Neural cell (in vitro differentiated cells): ENCODE results near the gene MAD1L1. TPM values are rescaled to one million over a fixed set of nuclear protein-coding genes. Genes with fewer than 3 reads are reported as not detected.

Experiments used
- H2AFZ ChIP-seq: fragments of 200-600, 300-800 bp; sonication (generic), shearing (Covaris generic); 2 replicates; pipeline ENCODE4 v1.6.0; 2014; ENCODE audit warnings: low read depth, mild to moderate bottlenecking, antibody characterized with exemption, low read length, moderate library complexity
- H3F3A ChIP-seq: fragments of 200-600 bp; shearing (Covaris generic); 2 replicates; pipeline ENCODE4 v1.6.1; 2016; ENCODE audit warnings: mild to moderate bottlenecking, moderate library complexity, mixed read lengths, antibody characterized with exemption, low read length; ENCODE audit not compliant: insufficient read depth, poor library complexity, severe bottlenecking
- H3K27ac ChIP-seq: fragments of 200-600, 300-800 bp; sonication (generic), shearing (Covaris generic); 2 replicates; pipeline ENCODE4 v1.5.1; 2014; ENCODE audit warnings: mild to moderate bottlenecking, low read length, moderate library complexity
- H3K27me3 ChIP-seq: fragments of 300-800, 200-600 bp; sonication (generic), shearing (Covaris generic); 2 replicates; pipeline ENCODE4 v1.6.0; 2014; ENCODE audit warnings: mild to moderate bottlenecking, low read depth, low read length, moderate library complexity; ENCODE audit not compliant: insufficient read depth
- H3K36me3 ChIP-seq: fragments of 300-800, 200-600 bp; sonication (generic), shearing (Covaris generic); 2 replicates; pipeline ENCODE4 v1.5.1; 2014; ENCODE audit warnings: mild to moderate bottlenecking, antibody characterized with exemption, low read length, moderate library complexity; ENCODE audit not compliant: insufficient read depth
- H3K4me2 ChIP-seq: fragments of 300-800, 200-600 bp; sonication (generic), shearing (Covaris generic); 2 replicates; pipeline ENCODE4 v1.6.0; 2014; ENCODE audit warnings: mild to moderate bottlenecking, low read length
- H3K4me3 ChIP-seq: fragments of 300-800, 200-600 bp; sonication (generic), shearing (Covaris generic); 2 replicates; pipeline ENCODE4 v1.5.1; 2014; ENCODE audit warnings: mild to moderate bottlenecking, low read length, moderate library complexity
- H3K79me2 ChIP-seq: fragments of 200-600 bp; shearing (Covaris generic); replicated peaks from 2 replicates; pipeline ENCODE4 v1.6.0; 2014; ENCODE audit warnings: mild to moderate bottlenecking, low read length, moderate library complexity; ENCODE audit not compliant: insufficient read depth
- H3K9ac ChIP-seq: fragments of 300-800, 200-600 bp; sonication (generic), shearing (Covaris generic); 2 replicates; pipeline ENCODE4 v1.6.1; 2016; ENCODE audit warnings: mild to moderate bottlenecking, low read length, mixed read lengths
- H3K9me2 ChIP-seq: fragments of 200-600 bp; shearing (Covaris generic); 2 replicates; pipeline ENCODE4 v1.6.1; 2016; ENCODE audit warnings: mild to moderate bottlenecking, low read length, mixed read lengths; ENCODE audit not compliant: insufficient read depth
- H3K9me3 ChIP-seq: fragments of 200-600, 300-800 bp; sonication (generic), shearing (Covaris generic); 2 replicates; pipeline ENCODE4 v1.6.1; 2016; ENCODE audit warnings: mild to moderate bottlenecking, mixed run types, low read length, moderate library complexity, mixed read lengths
- H4K20me1 ChIP-seq: fragments of 200-600 bp; shearing (Covaris generic); 2 replicates; pipeline ENCODE4 v1.6.1; 2016; ENCODE audit warnings: mild to moderate bottlenecking, mixed run types; ENCODE audit not compliant: insufficient read depth
- EP300 ChIP-seq: fragments of 450-650 bp; conservative IDR thresholded peaks from 2 replicates; pipeline ENCODE4 v1.6.1; 2014; ENCODE audit warnings: antibody characterized with exemption, mild to moderate bottlenecking, moderate library complexity; ENCODE audit not compliant: poor library complexity, severe bottlenecking
- EZH2 ChIP-seq: fragments of 200-600, 300-800 bp; shearing (Covaris generic), sonication (generic); IDR thresholded peaks from 2 replicates; pipeline ENCODE4 v1.6.1; 2014; ENCODE audit warnings: antibody characterized with exemption, low read length, borderline replicate concordance, mild to moderate bottlenecking; ENCODE audit not compliant: insufficient read depth, poor library complexity, severe bottlenecking
- MXI1 ChIP-seq: fragments of 450-650 bp; conservative IDR thresholded peaks from 2 replicates; pipeline ENCODE4 v1.6.1; 2014; ENCODE audit warnings: antibody characterized with exemption, mild to moderate bottlenecking; ENCODE audit not compliant: poor library complexity, severe bottlenecking
- POLR2AphosphoS5 ChIP-seq: IDR thresholded peaks from 2 replicates; pipeline ENCODE4 v1.6.1; 2012
- TAF1 ChIP-seq: IDR thresholded peaks from 2 replicates; pipeline ENCODE4 v1.6.1; 2012; ENCODE audit warnings: low read depth
- polyA plus RNA-seq: library from polyadenylated mRNA; depleted of rRNA; stranded (reverse); fragments of >200 nt; gene quantifications from 2 replicates; pipeline ENCODE4 v1.2.3, GENCODE V29; 2014
- TF ChIP-seq, protein P1 (sequence below): fragments of 450-650 bp; IDR thresholded peaks from 2 replicates; pipeline ENCODE4 v1.5.1; 2014; ENCODE audit warnings: antibody characterized with exemption, mild to moderate bottlenecking, moderate library complexity; ENCODE audit not compliant: poor library complexity, severe bottlenecking

The MAD1L1 gene
- polyA plus RNA-seq, 1 donor from 2014 or later: 31.4 TPM

DNA sequence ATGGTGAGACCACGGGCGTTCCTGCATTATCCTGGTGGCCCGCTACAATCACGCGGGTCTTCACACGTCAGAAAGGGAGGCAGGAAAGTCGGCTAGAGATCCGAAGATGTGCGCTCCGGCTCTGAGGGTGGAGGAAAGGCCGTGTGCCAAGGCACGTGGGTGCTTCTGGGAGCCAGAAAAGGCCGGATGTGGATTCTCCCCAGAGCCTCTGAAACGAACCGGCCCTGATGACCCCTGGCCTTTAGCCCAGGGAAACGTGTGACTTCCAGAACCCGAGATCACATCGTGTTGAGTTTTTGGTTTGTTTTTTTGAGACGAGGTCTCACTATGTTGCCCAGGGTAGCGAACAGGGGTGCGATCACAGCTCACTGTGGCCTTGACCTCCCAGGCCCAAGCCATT, 318.4 kb downstream of the MAD1L1 start:
- Histone ChIP-seq H3K4me3 (no peak overlapping the region), H4K20me1 (no peaks in the 10 kb centered on the region), H3F3A (no peaks in the 10 kb centered on the region), H3K27ac (no peak overlapping the region), H3K79me2 (no peaks in the 10 kb centered on the region), H3K9me3 (no peaks in the 10 kb centered on the region), H2AFZ (no peak overlapping the region), H3K9ac (no peak overlapping the region), H3K27me3 (no peaks in the 10 kb centered on the region), H3K36me3 (no peaks in the 10 kb centered on the region), H3K9me2 (no peaks in the 10 kb centered on the region), H3K4me2 (no peak overlapping the region)
- no peak for TF ChIP-seq EZH2
- TF ChIP-seq TAF1: no peak
- no peak for TF ChIP-seq MXI1
- TF ChIP-seq, protein P1, sequence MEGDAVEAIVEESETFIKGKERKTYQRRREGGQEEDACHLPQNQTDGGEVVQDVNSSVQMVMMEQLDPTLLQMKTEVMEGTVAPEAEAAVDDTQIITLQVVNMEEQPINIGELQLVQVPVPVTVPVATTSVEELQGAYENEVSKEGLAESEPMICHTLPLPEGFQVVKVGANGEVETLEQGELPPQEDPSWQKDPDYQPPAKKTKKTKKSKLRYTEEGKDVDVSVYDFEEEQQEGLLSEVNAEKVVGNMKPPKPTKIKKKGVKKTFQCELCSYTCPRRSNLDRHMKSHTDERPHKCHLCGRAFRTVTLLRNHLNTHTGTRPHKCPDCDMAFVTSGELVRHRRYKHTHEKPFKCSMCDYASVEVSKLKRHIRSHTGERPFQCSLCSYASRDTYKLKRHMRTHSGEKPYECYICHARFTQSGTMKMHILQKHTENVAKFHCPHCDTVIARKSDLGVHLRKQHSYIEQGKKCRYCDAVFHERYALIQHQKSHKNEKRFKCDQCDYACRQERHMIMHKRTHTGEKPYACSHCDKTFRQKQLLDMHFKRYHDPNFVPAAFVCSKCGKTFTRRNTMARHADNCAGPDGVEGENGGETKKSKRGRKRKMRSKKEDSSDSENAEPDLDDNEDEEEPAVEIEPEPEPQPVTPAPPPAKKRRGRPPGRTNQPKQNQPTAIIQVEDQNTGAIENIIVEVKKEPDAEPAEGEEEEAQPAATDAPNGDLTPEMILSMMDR: no peak
- TF ChIP-seq EP300: no peak
- TF ChIP-seq POLR2AphosphoS5: no peak

DNA sequence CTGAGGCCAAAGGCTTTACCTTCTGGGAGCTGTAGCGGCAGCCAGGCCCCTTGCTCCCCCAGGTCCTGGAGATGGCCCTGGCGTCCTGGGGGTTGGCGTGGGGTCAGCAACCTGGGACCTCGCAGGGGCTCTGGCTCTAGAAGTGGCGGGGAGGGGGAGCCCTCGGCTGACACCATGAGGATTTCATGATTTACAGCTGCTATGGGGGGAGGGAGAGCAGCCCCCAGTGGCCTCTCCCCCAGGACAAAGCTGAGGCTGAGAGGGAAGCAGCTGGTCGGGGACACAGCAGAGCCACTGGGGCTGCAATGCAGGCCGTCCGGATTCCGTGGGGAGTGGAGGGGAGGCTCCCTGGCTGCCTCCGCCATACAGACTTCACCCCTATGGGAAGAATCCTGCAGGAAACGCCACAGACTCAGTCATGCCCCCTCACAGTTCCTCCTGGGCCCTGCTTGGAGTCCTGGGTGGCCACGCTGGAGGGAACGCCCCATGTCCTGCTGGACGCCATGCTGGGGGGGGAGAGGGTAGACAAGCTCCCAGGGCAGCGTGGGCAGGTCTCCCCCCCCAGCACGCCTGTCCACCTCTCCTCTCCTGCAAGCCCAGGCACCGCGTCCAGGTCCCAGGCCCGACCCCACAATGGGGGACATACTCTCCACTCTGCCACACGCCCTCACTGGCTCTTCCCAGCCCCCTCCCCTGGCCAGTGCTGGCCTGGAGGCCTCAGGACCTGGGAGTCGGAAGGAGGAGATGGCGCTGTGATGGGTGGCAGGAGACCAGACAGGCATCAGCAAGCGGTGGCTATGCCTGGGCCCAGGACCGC, 319.1 kb downstream of the MAD1L1 start:
- no peaks in the 10 kb centered on the region for H4K20me1 ChIP-seq
- H3K27me3 ChIP-seq: no peaks in the 10 kb centered on the region
- H2AFZ ChIP-seq: no peak overlapping the region
- no peaks in the 10 kb centered on the region for H3K9me3 ChIP-seq
- H3K36me3 ChIP-seq: no peaks in the 10 kb centered on the region
- no peak overlapping the region for H3K27ac ChIP-seq
- H3K79me2 ChIP-seq: no peaks in the 10 kb centered on the region
- no peak overlapping the region for H3K9ac ChIP-seq
- no peak overlapping the region for H3K4me2 ChIP-seq
- no peak overlapping the region for H3K4me3 ChIP-seq
- H3F3A ChIP-seq: no peaks in the 10 kb centered on the region
- no peaks in the 10 kb centered on the region for H3K9me2 ChIP-seq
- no peak for TF ChIP-seq POLR2AphosphoS5

DNA sequence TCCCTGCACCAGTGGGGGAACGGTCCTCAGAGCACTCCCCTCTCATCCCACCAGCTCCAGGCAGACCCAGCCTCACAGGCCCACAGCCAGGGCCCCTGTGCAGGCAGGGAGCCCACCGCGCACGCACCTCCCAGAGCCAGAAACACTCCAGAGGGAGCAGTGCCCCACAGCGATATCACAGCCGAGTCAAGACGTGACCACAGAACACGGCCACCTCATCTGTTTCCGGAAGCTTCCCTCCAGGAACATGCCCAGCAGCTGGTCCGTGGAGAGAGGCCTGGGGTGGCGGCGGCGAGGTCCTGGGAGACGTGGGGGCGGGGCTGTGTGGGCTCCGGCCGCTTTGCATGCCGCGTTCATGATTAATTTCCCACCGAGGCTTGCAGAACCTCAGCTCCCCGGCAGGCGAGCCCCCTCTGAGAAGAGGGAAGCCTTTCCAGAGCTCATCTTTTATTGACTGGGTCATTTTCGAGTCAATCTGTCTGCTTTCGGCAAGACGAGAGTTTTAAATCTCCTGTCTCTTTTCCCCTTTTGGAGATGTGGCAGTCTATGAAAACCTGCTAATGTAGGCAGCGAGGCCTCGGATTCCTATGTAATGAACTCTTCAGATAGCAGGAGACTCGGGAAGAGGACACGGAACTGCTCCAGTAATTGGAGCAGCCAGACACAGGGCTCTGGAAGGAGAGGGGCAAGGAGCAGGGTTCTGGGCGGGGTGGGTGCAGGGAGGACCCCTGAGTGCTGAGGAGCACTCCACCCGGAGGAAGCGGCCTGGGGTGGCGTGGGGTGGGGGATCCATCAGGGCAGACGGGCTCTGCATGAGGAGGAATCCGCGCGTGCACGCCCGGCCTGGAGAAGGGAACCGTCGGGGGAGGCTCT, 319.9 kb downstream of the MAD1L1 start:
- Histone ChIP-seq H2AFZ (no peak overlapping the region), H3K9me2 (no peaks in the 10 kb centered on the region), H3F3A (no peaks in the 10 kb centered on the region), H3K9me3 (no peaks in the 10 kb centered on the region), H4K20me1 (no peaks in the 10 kb centered on the region), H3K4me3 (no peak overlapping the region), H3K9ac (no peak overlapping the region), H3K27ac (no peak overlapping the region), H3K79me2 (no peaks in the 10 kb centered on the region), H3K4me2 (no peak overlapping the region), H3K27me3 (no peaks in the 10 kb centered on the region), H3K36me3 (no peaks in the 10 kb centered on the region)
- TF ChIP-seq TAF1: no peak
